ENCODE measurements around the gene HMX1. TPM values are rescaled to one million over a fixed set of nuclear protein-coding genes. Genes with fewer than 3 reads are reported as not detected.

HMX1 gene
- total and polyA plus RNA-seq, 10 of the 15 experiments (the other 5 are each of a cell fraction or from before 2014, with no cell fraction given) = not detected

DNA sequence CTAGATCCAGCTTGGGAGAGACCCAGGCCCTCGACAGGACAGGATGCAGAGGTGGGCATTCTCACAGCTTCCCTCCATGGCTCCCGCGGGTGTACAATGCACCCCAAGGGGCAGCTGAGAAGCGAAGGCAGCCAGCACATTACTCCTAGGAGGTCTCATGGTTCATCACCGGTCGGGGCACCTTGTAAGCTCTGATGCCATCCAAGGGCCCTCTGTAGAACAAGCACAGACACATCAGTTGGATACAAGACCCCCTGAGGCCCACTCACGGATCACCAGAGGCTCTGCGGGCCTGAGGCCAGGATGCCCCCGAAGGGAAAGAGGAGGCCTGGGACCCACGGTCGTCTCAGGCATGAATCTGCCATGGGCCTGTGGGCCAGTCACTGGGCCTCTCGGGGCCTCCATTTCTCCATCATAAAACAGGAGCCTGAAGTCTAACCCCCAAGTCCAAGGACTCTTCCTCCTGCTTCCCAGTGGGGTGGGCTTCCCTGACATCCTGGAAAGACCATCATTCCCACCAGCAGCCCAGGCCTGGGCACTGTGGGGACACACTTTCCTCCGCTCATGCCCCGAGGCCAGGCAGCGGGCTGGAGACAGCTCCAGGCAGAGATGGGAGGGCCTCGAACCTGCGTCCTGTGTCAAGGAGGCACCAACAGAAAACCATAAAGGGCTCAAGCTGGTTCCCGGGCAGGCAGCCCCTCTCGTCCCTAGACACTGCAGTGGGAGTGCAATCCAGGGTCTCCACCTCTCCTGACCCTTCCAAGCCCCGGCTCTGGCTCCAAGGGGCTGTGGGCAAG is 20.1 kb downstream of the HMX1 start (continued):
- TF ChIP-seq YY1 (IDR thresholded peaks at IDR 0.05; ENCODE audit: low read depth, low read length) (no peak), TAF1 (IDR thresholded peaks at IDR 0.05; ENCODE audit: borderline replicate concordance, low read depth, low read length) (no peak), RAD51 (IDR thresholded peaks at IDR 0.05) (no peak)
- TF ChIP-seq, protein P1, sequence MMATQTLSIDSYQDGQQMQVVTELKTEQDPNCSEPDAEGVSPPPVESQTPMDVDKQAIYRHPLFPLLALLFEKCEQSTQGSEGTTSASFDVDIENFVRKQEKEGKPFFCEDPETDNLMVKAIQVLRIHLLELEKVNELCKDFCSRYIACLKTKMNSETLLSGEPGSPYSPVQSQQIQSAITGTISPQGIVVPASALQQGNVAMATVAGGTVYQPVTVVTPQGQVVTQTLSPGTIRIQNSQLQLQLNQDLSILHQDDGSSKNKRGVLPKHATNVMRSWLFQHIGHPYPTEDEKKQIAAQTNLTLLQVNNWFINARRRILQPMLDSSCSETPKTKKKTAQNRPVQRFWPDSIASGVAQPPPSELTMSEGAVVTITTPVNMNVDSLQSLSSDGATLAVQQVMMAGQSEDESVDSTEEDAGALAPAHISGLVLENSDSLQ (IDR thresholded peaks at IDR 0.05) = no peak

DNA sequence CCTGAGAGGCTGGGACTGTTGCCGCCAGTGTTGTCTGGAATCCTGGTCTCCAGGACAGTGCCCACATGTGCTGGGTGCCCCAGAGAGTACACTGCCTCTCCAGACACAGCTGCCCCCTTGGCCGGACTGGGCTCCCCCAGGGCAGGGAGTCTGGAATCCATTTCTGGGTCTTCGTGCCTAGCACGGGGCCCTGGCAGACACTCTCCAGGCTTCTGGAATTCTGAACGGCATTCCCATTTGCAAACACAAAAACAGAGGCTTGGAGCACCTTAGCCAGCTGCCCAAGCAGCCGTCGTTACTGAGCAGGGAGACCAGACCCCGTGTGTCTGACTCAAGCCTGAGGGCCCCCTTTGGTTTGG is 20.8 kb downstream of the HMX1 start:
- no peaks in the 10 kb centered on the region for H3K36me3 ChIP-seq (ENCODE audit: control insufficient read depth in 2 of 2, insufficient read depth in 2 of 2, low read length in 1 of 2)
- TF ChIP-seq ETV6 (conservative IDR thresholded peaks at IDR 0.05 in 1 of 2, IDR thresholded peaks at IDR 0.05 in 1 of 2; ENCODE audit: borderline replicate concordance in 1 of 2, low read depth in 1 of 2) = no peak
- no peak for TF ChIP-seq HDAC6 (IDR thresholded peaks at IDR 0.05; ENCODE audit: unreplicated experiment)
- no peak for TF ChIP-seq RAD21 (IDR thresholded peaks at IDR 0.05; ENCODE audit: insufficient read depth, low read depth, low read length)
- TF ChIP-seq EED (IDR thresholded peaks at IDR 0.05; ENCODE audit: low read depth) = no peak
- TF ChIP-seq, protein P1 (IDR thresholded peaks at IDR 0.05) = no peak
- TF ChIP-seq MEF2A (IDR thresholded peaks at IDR 0.05; ENCODE audit: insufficient read depth, low read depth, low read length) = no peak
- RAD21 ChIA-PET (ENCODE audit: unreplicated experiment) = no interaction called here
- H3K27ac ChIP-seq (ENCODE audit: control insufficient read depth, insufficient read depth) = no peak overlapping the region
- CTCF ChIA-PET = no interaction called here
- no peak overlapping the region for H2AFZ ChIP-seq (ENCODE audit: control insufficient read depth, low read depth, low read length)
- no peaks in the 10 kb centered on the region for H4K20me1 ChIP-seq (ENCODE audit: control insufficient read depth, insufficient read depth)
- intact Hi-C loops (cut with micrococcal nuclease; ENCODE audit: unreplicated experiment) = no loop called here
- H3K9me3 ChIP-seq (replicated peaks; ENCODE audit: control insufficient read depth, insufficient read depth, low read length) = no peaks in the 10 kb centered on the region; the same call in 2 of the 3 replicates
- no TSS peak for BruUV-seq (replicated peaks)
- no peak overlapping the region for H3K9ac ChIP-seq (ENCODE audit: control insufficient read depth, insufficient read depth, low read length)
- DNase-seq (ENCODE audit: low read depth, low spot score) = no peak
- no peak for FAIRE-seq
- no peak overlapping the region for H3K4me3 ChIP-seq
- in situ Hi-C loops (cut with MboI) = no loop called here
- no peaks in the 10 kb centered on the region for H3K27me3 ChIP-seq (replicated peaks in 1 of 2; ENCODE audit: control insufficient read depth in 2 of 2, insufficient read depth in 2 of 2, low read length in 1 of 2)
- H3K4me2 ChIP-seq (ENCODE audit: control insufficient read depth, insufficient read depth) = no peak overlapping the region
- ATAC-seq = no peak
- H3K4me1 ChIP-seq (ENCODE audit: control insufficient read depth, insufficient read depth, low read length) = no peaks in the 10 kb centered on the region
- POLR2A ChIA-PET = no interaction called here
- H3K79me2 ChIP-seq (ENCODE audit: control insufficient read depth, insufficient read depth, low read length) = no peaks in the 10 kb centered on the region
- SMC1A ChIA-PET (ENCODE audit: uncharacterized antibody, unreplicated experiment) = no interaction called here
- 48% methylated on average over 8 of the region's 8 CpGs for WGBS (ENCODE audit: insufficient coverage, insufficient replicate concordance, low lambda C conversion rate, missing lambda C conversion rate)
